NCI-H2029 (cell line): ENCODE measurements around the gene ZNF484.
A peak's percentile ranks its signal among the peaks of the same experiment; 100 is the strongest.
"Not testable (repeated sequence)": the region's sequence is repeated elsewhere in the genome, so short reads cannot be mapped to it uniquely, and the experiment has no call there.

Source experiments
- DNase-seq: peaks from one replicate; lab custom pipeline; 2025; lab: John Stamatoyannopoulos, UW

The ZNF484 gene

GRCh38 chr9:92860867-92861266 lies 17.0 kb downstream of the ZNF484 start:
- DNase-seq: no peak

- DNase-seq: no peak
Observed at GRCh38 chr9:92857236-92857635, 20.6 kb downstream of the ZNF484 start.

GRCh38 chr9:92853716-92854115 lies 24.1 kb downstream of the ZNF484 start:
- no peak for DNase-seq

- no peak for DNase-seq
Observed at GRCh38 chr9:92850898-92851297, 26.9 kb downstream of the ZNF484 start.

GRCh38 chr9:92848740-92849139 lies 29.1 kb downstream of the ZNF484 start:
- not testable (repeated sequence) for DNase-seq

- no peak for DNase-seq
Observed at GRCh38 chr9:92846662-92847145, 31.1 kb downstream of the ZNF484 start.

- DNase-seq: not testable (repeated sequence)
Observed at GRCh38 chr9:92838411-92838810, 39.4 kb downstream of the ZNF484 start.

- DNase-seq: no peak
Observed at GRCh38 chr9:92837191-92837590, 40.6 kb downstream of the ZNF484 start.

GRCh38 chr9:92829420-92829819 lies 48.4 kb downstream of the ZNF484 start:
- no peak for DNase-seq

- not testable (repeated sequence) for DNase-seq
Observed at GRCh38 chr9:92825065-92825464, 52.8 kb downstream of the ZNF484 start.

GRCh38 chr9:92820964-92821363 lies 56.9 kb downstream of the ZNF484 start:
- no peak for DNase-seq

GRCh38 chr9:92819898-92820297 lies 57.9 kb downstream of the ZNF484 start:
- not testable (repeated sequence) for DNase-seq

GRCh38 chr9:92809629-92810326 lies 68.1 kb downstream of the ZNF484 start:
- DNase-seq: not testable (repeated sequence)

- DNase-seq: peak; percentile 75
Observed at GRCh38 chr9:92808726-92809451, 68.9 kb downstream of the ZNF484 start.

- DNase-seq: peak; percentile 27
Observed at GRCh38 chr9:92807757-92808725, 69.8 kb downstream of the ZNF484 start.

GRCh38 chr9:92807031-92807756 lies 70.6 kb downstream of the ZNF484 start:
- no peak for DNase-seq

GRCh38 chr9:92804727-92805126 lies 73.1 kb downstream of the ZNF484 start:
- DNase-seq: no peak

- no peak for DNase-seq
Observed at GRCh38 chr9:92798358-92798757, 79.5 kb downstream of the ZNF484 start.

GRCh38 chr9:92796337-92796804 lies 81.5 kb downstream of the ZNF484 start:
- not testable (repeated sequence) for DNase-seq

GRCh38 chr9:92795598-92796336 lies 82.1 kb downstream of the ZNF484 start:
- DNase-seq: no peak
